WTC11 (cell line): ENCODE measurements around the gene RSRC1. TPM values are rescaled to one million over a fixed set of nuclear protein-coding genes. Genes with fewer than 3 reads are reported as not detected.

Experiments
- ATAC-seq: fragments of 200-7000 bp; cut with Tn5 transposase; 2 replicates; pipeline ENCODE4 v1.10.0; 2021; ENCODE audit warnings: mild to moderate bottlenecking, moderate library complexity
- CTCF ChIA-PET: fragments of 300-600 bp; sonication (Branson Sonifier 250); formaldehyde crosslinking; loops from one replicate; lab custom pipeline; 2021; ENCODE audit warnings: antibody characterized with exemption; lab: Charles Lee
- POLR2A ChIA-PET: fragments of 350-600 bp; sonication (Branson Sonifier 250); formaldehyde crosslinking; loops from one replicate; lab custom pipeline; 2021; ENCODE audit warnings: antibody characterized with exemption; lab: Charles Lee
- DNase-seq: peaks from one replicate; pipeline ENCODE4 v3.0.0; 2021; ENCODE audit warnings: low spot score
- H3K27ac Mint-ChIP-seq: 2 replicates; pipeline ENCODE4 v1.8.0; 2021; ENCODE audit warnings: mixed read lengths
- H3K27me3 Mint-ChIP-seq: 2 replicates; pipeline ENCODE4 v1.8.0; 2021; ENCODE audit warnings: low read depth, mild to moderate bottlenecking, moderate library complexity, mixed read lengths
- H3K36me3 Mint-ChIP-seq: 2 replicates; pipeline ENCODE4 v1.8.0; 2021; ENCODE audit warnings: mixed read lengths
- H3K4me1 Mint-ChIP-seq: 2 replicates; pipeline ENCODE4 v1.8.0; 2022; ENCODE audit warnings: mixed read lengths
- H3K4me3 Mint-ChIP-seq: 2 replicates; pipeline ENCODE4 v1.8.0; 2021; ENCODE audit warnings: mild to moderate bottlenecking, moderate library complexity, mixed read lengths
- H3K9me3 Mint-ChIP-seq: 2 replicates; pipeline ENCODE4 v1.8.0; 2021; ENCODE audit warnings: mixed read lengths
- ATF1 ChIP-seq: sonication (generic); formaldehyde crosslinking; IDR thresholded peaks from 2 replicates; pipeline ENCODE4 v1.8.1; 2023; ENCODE audit warnings: mild to moderate bottlenecking, moderate library complexity, missing genetic modification reagents
- ATF2 ChIP-seq: sonication (generic); formaldehyde crosslinking; IDR thresholded peaks from 2 replicates; pipeline ENCODE4 v1.8.1; 2022; ENCODE audit warnings: low read depth, missing genetic modification reagents, borderline replicate concordance
- E2F4 ChIP-seq: sonication (generic); formaldehyde crosslinking; IDR thresholded peaks from 2 replicates; pipeline ENCODE4 v1.8.1; 2022; ENCODE audit warnings: low read depth, mild to moderate bottlenecking, moderate library complexity, missing genetic modification reagents, borderline replicate concordance
- EMX1 ChIP-seq: fragments of 250-450 bp; sonication (Bioruptor Pico); IDR thresholded peaks from 2 replicates; pipeline ENCODE4 v1.8.0; 2021; ENCODE audit warnings: mild to moderate bottlenecking
- ERG ChIP-seq: fragments of 250-450 bp; sonication (Bioruptor Pico); IDR thresholded peaks from 2 replicates; pipeline ENCODE4 v1.8.0; 2021; ENCODE audit warnings: mild to moderate bottlenecking
- ESRRA ChIP-seq: sonication (generic); formaldehyde crosslinking; IDR thresholded peaks from 2 replicates; pipeline ENCODE4 v1.8.1; 2022; ENCODE audit warnings: mild to moderate bottlenecking, missing genetic modification reagents, borderline replicate concordance
- GABPB1 ChIP-seq: sonication (generic); formaldehyde crosslinking; IDR thresholded peaks from 2 replicates; pipeline ENCODE4 v1.8.1; 2023; ENCODE audit warnings: mild to moderate bottlenecking, missing genetic modification reagents
- HMGA2 ChIP-seq: fragments of 250-450 bp; sonication (Bioruptor Pico); IDR thresholded peaks from 2 replicates; pipeline ENCODE4 v1.4.0; 2021; ENCODE audit warnings: mild to moderate bottlenecking, moderate library complexity
- HMGXB4 ChIP-seq: sonication (generic); formaldehyde crosslinking; IDR thresholded peaks from 2 replicates; pipeline ENCODE4 v1.8.1; 2023; ENCODE audit warnings: mild to moderate bottlenecking, moderate library complexity, missing genetic modification reagents
- MLX ChIP-seq: sonication (generic); formaldehyde crosslinking; IDR thresholded peaks from 2 replicates; pipeline ENCODE4 v1.8.1; 2023; ENCODE audit warnings: mild to moderate bottlenecking, missing genetic modification reagents, moderate library complexity
- MXD4 ChIP-seq: fragments of 250-450 bp; sonication (Bioruptor Pico); IDR thresholded peaks from 2 replicates; pipeline ENCODE4 v1.8.0; 2021; ENCODE audit warnings: mild to moderate bottlenecking, moderate library complexity, borderline replicate concordance
- NR2C2 ChIP-seq: sonication (generic); formaldehyde crosslinking; IDR thresholded peaks from 2 replicates; pipeline ENCODE4 v1.8.0; 2022; ENCODE audit warnings: mild to moderate bottlenecking, missing genetic modification reagents
- SOX15 ChIP-seq: fragments of 250-450 bp; sonication (Bioruptor Pico); IDR thresholded peaks from 2 replicates; pipeline ENCODE4 v1.9.0; 2021; ENCODE audit warnings: mild to moderate bottlenecking
- USF2 ChIP-seq: sonication (generic); formaldehyde crosslinking; IDR thresholded peaks from 2 replicates; pipeline ENCODE4 v1.8.1; 2023; ENCODE audit warnings: mild to moderate bottlenecking, missing genetic modification reagents, moderate library complexity
- ZNF281 ChIP-seq: sonication (generic); formaldehyde crosslinking; IDR thresholded peaks from 2 replicates; pipeline ENCODE4 v1.8.0; 2023; ENCODE audit warnings: mild to moderate bottlenecking, missing genetic modification reagents
- ZNF396 ChIP-seq: fragments of 250-450 bp; sonication (Bioruptor Pico); IDR thresholded peaks from 2 replicates; pipeline ENCODE4 v1.8.0; 2021; ENCODE audit warnings: mild to moderate bottlenecking, moderate library complexity, borderline replicate concordance
- ZNF512 ChIP-seq: sonication (generic); formaldehyde crosslinking; IDR thresholded peaks from 2 replicates; pipeline ENCODE4 v1.8.1; 2022; ENCODE audit warnings: missing genetic modification reagents, borderline replicate concordance
- total RNA-seq: library from RNA; stranded (reverse); gene quantifications from 3 replicates; pipeline ENCODE4 v1.2.3, GENCODE V29; 2021

RSRC1 gene
- total RNA-seq, 1 experiment from 2014 or later, result 21.3 TPM

- no peaks in the 10 kb centered on the region for H3K36me3 Mint-ChIP-seq
- DNase-seq (no peak), ATAC-seq (no peak)
- H3K27ac Mint-ChIP-seq, result no peak overlapping the region
- H3K27me3 Mint-ChIP-seq, result no peaks in the 10 kb centered on the region
- POLR2A ChIA-PET, result no interaction called here
- H3K4me1 Mint-ChIP-seq, result no peaks in the 10 kb centered on the region
- CTCF ChIA-PET, result no interaction called here
- no peak overlapping the region for H3K4me3 Mint-ChIP-seq
- TF ChIP-seq ERG (CRISPR knock-in tag) (no peak), MXD4 (CRISPR knock-in tag) (no peak), SOX15 (CRISPR knock-in tag) (no peak)
- no peaks in the 10 kb centered on the region for H3K9me3 Mint-ChIP-seq
Observed at GRCh38 chr3:158079599-158079998, 30.3 kb upstream of the RSRC1 start.

- no peak for DNase-seq
- POLR2A ChIA-PET, result no interaction called here
- CTCF ChIA-PET, result no interaction called here
- Mint-ChIP-seq H3K27me3 (peaks cover 18% of the 10 kb centered on the region), H3K4me1 (no peaks in the 10 kb centered on the region), H3K27ac (no peak overlapping the region), H3K36me3 (no peaks in the 10 kb centered on the region), H3K4me3 (no peak overlapping the region), H3K9me3 (no peaks in the 10 kb centered on the region)
- no peak for TF ChIP-seq GABPB1 (CRISPR knock-in tag)
- TF ChIP-seq USF2, result no peak
- no peak for TF ChIP-seq ATF2
- no peak for TF ChIP-seq ZNF512 (CRISPR knock-in tag)
- no peak for TF ChIP-seq E2F4 (CRISPR knock-in tag)
- no peak for TF ChIP-seq ZNF281 (CRISPR knock-in tag)
- TF ChIP-seq ZNF396 (CRISPR knock-in tag), result no peak
- TF ChIP-seq HMGA2, result no peak
- TF ChIP-seq ATF1 (CRISPR knock-in tag), result no peak
- no peak for TF ChIP-seq HMGXB4 (CRISPR knock-in tag)
- no peak for TF ChIP-seq NR2C2
- TF ChIP-seq SOX15 (CRISPR knock-in tag), result no peak
- no peak for TF ChIP-seq MLX (CRISPR knock-in tag)
- TF ChIP-seq ESRRA, result no peak
- TF ChIP-seq EMX1 (CRISPR knock-in tag), result no peak
- ATAC-seq, result no peak
Observed at GRCh38 chr3:158084651-158085050, 25.2 kb upstream of the RSRC1 start.
